GM19328 (cell line): ENCODE data around the gene SPTBN1.
"Not testable (repeated sequence)": the region's sequence is repeated elsewhere in the genome, so short reads cannot be mapped to it uniquely, and the experiment has no call there.

Source experiments
- ATAC-seq: cut with Tn5 transposase; IDR thresholded peaks from one replicate; pipeline ENCODE4 v1.9.1; 2021; ENCODE audit warnings: mild to moderate bottlenecking, moderate library complexity; ENCODE audit not compliant: unreplicated experiment

Gene SPTBN1

DNA sequence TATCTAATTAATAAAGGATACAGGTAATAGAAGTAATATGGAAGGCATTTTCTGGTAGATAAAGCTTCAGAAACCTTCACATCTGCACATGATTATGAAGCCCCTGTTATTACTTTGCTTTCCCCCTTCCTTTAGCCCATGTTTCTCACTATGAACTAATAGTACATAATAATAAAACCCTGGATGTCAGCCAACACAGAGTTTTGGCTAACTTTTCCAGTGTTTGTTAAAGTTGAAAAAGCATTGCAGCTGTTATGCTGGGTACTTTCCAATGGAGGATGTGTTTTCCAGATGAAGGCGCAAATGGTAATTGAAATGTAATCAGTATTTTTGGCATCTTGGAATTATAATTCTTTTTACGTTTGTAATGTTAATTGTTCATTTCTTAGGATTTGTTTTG, 43.5 kb downstream of the SPTBN1 start:
- ATAC-seq = no peak

DNA sequence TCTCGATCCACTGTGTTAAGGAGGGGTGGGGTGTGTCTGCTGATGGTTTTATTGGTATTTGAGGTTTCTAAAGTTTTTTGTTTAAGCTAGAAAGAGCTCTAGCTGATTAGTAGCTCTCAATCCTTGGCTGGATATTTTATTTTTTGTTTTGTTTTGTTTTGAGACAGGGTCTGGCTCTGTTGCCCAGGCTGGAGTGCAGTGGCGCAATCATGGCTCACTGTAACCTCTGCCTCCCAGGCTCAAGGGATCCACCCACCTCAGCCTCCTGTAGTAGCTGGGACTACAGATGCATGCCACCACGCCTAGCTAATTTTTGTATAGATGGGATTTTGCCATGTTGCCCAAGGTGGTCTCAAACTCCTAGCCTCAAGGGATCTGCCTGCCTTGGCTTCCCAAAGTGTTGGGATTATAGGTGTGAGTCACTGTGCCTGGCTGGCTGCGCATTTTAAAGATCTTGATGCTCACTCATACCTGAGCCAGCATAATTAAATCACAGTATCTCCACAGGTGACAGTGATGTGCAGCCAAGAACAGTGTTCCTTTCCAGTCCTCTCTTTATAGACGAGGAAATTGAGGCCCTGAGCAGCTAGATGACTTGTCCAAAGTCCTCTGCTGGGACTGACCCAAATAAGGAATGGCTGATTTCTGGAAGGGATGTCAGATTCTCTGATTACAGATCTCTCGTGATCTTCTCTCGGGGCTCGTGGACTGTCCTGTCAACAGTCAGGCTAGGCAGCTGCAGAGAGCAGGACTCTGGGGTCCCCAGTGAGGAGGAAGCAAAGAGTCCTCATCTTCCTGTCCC, 44.5 kb downstream of the SPTBN1 start:
- ATAC-seq = no peak

GRCh38 chr2:54502731-54503130, 46.6 kb downstream of the SPTBN1 start:
- ATAC-seq = no peak

DNA sequence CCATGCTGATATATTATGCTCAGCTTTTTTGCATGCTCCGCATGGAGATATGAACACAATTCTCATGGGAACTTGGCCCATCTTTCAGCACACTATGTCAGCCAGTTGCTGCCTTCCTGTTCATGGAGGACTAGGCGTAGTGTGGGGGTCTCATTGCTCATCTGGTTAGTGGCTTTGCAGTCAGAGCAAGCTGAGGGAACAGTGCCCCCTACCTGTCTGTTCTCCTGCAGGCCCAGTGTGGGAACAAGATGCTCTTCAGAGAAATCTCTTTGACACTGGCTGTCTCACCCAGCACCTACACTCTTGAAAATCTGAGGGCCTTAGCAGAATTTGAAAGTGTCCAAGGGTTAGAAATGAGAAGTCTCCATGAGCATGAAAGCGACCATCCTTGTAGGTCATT, 47.1 kb downstream of the SPTBN1 start:
- ATAC-seq = no peak

DNA sequence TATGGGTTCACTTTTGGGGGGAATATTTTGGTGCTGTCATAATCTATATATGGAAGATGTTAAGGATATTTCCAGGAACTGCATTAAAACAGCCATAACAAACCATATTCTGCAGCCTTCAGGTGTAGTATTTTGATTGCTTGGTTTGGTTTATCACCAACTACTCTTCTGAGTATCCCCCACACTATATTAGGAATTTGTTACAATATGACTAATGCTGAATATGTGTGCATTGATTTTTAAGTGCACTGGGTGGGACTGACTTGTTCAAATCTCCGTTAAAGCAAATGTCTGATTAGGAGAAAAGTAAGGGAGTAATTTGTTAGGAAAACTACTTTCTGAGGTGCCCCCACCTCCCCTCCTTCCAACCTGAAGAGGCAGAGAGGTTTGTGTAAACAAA, 47.7 kb downstream of the SPTBN1 start:
- no peak for ATAC-seq

DNA sequence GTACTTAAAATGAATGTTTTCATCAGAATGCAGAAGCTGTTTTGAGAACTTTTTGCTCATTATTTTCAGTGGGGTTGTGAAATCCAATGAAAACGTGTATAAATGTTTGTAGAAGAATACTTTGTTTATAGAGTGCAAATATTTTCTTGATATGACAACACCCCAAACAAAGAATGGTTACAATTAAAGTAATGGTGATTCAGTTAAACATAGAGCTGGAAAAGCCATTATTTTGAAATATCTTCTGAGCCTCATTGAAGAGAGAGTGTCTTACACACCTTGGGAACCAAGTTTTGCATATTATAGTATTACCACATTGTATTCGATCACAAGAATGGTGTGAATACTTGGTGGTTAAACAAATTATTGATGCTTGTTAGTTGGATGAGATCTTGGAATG, 48.7 kb downstream of the SPTBN1 start:
- ATAC-seq = no peak

DNA sequence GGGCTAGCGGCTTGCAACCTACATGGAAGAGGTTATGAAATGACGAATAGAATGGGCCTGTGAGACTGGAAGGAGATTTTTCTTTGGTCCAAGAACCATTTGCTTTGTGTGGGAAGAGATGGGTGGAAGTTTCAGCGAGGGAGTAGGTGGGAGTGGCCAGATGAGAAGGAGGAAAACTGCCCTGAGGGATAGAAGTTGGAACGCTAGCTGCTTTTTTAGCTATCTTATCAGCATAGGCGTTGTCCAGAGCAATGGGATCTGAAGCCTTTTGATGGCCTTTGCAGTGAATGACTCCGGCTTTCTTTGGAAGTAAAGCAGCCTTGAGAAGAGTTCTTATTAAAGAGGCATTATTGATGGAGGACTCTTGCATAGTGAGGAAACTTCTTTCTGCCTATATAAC, 52.4 kb downstream of the SPTBN1 start:
- no peak for ATAC-seq

- ATAC-seq = not testable (repeated sequence)
Observed at GRCh38 chr2:54509043-54509442, 52.9 kb downstream of the SPTBN1 start.

- no peak for ATAC-seq
Observed at GRCh38 chr2:54510916-54511315, 54.8 kb downstream of the SPTBN1 start.

DNA sequence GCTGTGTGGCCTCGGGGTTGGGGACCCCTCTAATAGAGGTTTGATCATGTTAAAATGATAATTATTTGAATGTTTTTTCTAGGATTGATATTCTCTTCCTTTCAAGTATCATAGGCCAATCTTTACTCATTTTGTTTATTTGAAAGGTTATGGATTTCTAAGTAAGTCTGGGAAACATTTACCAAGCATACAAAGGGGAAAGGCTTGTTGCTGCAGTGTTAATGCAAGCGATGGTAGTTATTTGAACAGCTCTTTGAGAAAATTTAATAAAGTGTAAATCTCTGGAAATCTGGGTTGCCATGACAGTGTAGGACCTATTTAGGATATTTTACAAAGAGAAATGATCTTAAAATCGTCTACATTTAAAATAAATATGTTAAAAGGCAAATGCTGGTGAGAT, 56.1 kb downstream of the SPTBN1 start:
- no peak for ATAC-seq

DNA sequence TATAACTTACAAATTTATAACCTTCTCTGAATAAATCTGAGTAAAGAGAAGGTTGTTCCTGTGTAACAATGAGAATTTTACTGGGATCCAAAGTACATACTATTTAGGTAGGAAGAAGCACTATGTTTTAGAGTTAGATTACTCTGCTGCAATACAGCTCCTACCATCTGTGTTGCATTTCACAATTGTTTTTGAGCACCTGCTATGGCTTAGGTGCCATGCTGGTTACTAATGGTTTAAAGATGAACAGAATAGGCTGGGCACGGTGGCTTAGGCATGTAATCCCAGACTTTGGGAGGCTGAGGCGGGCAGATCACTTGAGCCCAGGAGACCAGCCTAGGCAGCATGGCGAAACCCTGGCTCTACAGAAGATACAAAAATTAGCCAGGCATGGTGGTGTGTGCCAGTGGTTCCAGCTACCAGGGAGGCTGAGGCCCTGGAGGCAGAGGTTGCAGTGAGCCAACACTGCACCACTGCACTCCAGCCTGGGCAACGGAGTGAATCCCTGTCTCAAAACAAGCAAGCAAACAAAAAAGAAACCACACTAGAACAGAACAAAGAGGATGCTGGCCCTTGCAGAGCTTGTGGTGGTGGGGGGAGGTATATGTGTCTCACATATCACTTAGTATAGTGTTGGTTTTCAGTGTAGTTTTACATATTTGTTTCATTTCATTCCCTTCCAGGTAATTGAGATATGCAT, 56.7 kb downstream of the SPTBN1 start:
- no peak for ATAC-seq

- no peak for ATAC-seq
Observed at GRCh38 chr2:54513363-54513715, 57.2 kb downstream of the SPTBN1 start.

- no peak for ATAC-seq
Observed at GRCh38 chr2:54514822-54515569, 58.9 kb downstream of the SPTBN1 start.

GRCh38 chr2:54516842-54517241, 60.7 kb downstream of the SPTBN1 start:
- no peak for ATAC-seq

DNA sequence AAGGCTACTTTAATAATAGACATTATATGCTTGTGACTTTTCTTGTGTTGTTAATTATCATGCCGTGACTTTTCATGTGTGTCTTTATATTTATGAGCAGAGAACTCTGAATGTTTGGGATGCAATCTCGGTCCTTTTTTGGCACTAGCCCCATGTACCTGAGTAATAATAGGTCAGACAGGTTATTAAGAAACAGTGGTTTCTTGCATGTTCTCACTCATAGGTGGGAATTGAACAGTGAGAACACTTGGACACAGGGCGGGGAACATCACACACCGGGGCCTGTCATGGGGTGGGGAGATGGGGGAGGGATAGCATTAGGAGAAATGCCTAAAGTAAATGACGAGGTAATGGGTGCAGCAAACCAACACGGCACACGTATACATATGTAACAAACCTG, 61.9 kb downstream of the SPTBN1 start:
- ATAC-seq = not testable (repeated sequence)

DNA sequence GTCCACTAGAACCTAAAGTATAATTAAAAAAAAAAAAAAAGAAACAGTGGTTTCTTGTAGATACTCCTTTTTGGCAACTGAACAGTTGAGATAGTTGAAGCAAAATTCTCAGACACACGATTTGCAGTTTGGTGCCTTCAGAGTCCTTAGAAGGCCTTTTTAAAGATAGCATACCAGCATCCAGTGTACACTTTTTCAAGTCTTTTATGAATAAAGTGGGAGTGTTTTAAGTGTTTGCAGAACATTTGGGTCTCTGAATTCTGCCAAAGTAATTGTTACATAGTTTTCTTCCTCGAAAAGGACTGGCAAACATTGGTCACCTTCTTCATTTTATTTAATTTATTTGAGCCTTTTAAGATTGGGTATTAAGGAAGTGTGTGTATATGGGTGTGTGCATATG, 62.3 kb downstream of the SPTBN1 start:
- ATAC-seq = no peak

DNA sequence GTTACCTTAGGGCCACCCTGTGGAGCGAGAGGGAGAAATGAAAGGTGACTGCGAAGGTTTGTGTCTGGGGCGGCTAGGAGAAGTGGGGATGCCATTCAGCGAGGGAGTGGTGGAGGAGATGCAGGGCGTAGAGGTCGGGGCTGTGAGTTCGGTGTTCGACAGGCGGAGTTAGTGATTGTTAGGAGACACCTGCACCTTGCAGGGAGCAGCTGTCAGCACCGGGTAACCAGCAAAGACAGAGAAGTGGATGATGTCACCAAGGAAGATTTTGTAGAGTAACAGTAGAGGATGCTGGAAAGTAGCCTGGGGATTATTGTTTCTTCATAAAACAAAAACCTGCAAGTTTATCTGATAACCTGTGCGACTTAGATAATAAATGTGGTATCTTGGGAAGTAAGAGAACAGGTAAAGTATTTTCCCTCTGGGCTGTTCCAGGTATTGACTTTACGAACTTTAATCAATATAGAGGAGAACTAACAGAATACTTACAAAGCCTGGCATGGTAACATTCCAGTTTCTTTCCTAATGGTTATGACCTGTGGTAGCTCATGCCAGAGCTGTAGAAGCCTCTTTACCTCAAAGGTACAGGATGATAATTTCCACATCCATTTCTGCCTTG, 63.8 kb downstream of the SPTBN1 start:
- no peak for ATAC-seq

DNA sequence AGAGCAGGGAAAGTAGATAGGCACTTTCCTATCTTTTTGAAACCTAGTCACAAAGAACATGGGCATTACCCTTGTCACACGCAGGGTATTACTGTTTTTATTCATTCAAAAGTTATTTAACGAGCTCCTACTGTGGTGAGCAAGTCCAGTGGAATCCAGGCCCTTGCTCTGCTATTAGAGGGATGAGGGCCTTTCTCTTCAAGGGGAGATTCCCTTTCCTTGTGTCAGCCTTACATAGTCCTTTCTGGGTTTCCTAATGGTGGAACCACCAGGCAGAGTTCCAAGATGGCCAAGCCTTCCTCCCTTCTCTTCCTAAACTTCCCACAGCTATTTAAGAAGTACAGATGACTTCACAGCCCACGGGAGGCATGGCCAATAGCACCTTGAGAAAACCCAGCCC, 64.6 kb downstream of the SPTBN1 start:
- no peak for ATAC-seq

GRCh38 chr2:54522624-54523281, 66.6 kb downstream of the SPTBN1 start:
- no peak for ATAC-seq

DNA sequence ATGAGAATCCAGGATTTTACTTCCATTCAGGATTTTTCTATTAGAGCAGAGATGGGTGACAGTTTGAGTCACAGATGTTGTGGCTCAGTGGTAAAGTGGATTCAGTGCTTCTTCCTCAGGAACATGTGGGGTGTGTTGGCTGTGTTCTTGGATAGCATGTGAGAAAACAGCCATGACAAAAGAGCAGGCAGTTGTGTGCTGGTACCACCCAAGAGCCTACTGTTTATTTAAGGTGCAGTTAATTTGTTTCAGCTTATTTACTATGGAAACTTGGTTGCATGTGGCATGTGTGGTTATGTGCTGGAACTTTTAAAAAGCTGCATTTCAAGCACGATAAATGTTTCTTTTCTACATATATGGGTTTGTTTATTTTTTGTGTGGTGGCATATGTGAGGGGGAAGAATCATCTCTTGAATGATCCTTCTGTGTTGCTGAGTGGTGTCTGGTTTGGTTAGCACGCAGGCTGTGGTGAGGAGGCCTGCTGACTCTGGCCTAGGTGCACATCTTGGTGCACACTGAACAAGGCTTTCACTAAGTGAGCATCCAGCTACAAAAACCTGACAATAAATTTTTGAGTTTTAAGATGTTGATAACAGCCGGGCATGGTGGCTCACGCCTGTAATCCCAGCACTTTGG, 67.3 kb downstream of the SPTBN1 start:
- ATAC-seq = no peak
